NB4 (cell line): ENCODE measurements around the gene OSBPL8.

Experiments
- CTCF ChIP-seq: IDR thresholded peaks from one replicate; pipeline ENCODE4 v1.5.1; 2012; ENCODE audit warnings: low read depth, low read length
- MAX ChIP-seq: IDR thresholded peaks from 2 replicates; pipeline ENCODE4 v1.6.1; 2011; ENCODE audit warnings: low read depth, low read length
- POLR2A ChIP-seq: IDR thresholded peaks from 2 replicates; pipeline ENCODE4 v1.6.1; 2011; ENCODE audit warnings: mild to moderate bottlenecking; ENCODE audit not compliant: insufficient read length; ENCODE audit errors: extremely low read depth

- TF ChIP-seq CTCF (no peak), MAX (no peak), POLR2A (no peak)
Measured at GRCh38 chr12:76450690-76451089, 108.9 kb downstream of the OSBPL8 start.
